GM19025 (cell line): Measurements from ENCODE around the gene CFAP54.

Experiments used
- ATAC-seq: cut with Tn5 transposase; IDR thresholded peaks from one replicate; pipeline ENCODE4 v1.9.1; 2021; ENCODE audit warnings: mild to moderate bottlenecking, low read depth, moderate library complexity; ENCODE audit not compliant: unreplicated experiment

The CFAP54 gene

GRCh38 chr12:96808587-96808986, 319.2 kb downstream of the CFAP54 start:
- ATAC-seq = no peak

GRCh38 chr12:96809522-96809921, 320.1 kb downstream of the CFAP54 start:
- ATAC-seq = peak; percentile 46

GRCh38 chr12:96810057-96810456, 320.7 kb downstream of the CFAP54 start:
- ATAC-seq = no peak

GRCh38 chr12:96810477-96810876, 321.1 kb downstream of the CFAP54 start:
- ATAC-seq = no peak

GRCh38 chr12:96811083-96811482, 321.7 kb downstream of the CFAP54 start:
- ATAC-seq = no peak

- no peak for ATAC-seq
Observed at GRCh38 chr12:96812153-96812552, 322.8 kb downstream of the CFAP54 start.

GRCh38 chr12:96814200-96814599, 324.8 kb downstream of the CFAP54 start:
- no peak for ATAC-seq

GRCh38 chr12:96821592-96821991, 332.2 kb downstream of the CFAP54 start:
- ATAC-seq = no peak

- ATAC-seq = no peak
Observed at GRCh38 chr12:96822641-96823040, 333.3 kb downstream of the CFAP54 start.

GRCh38 chr12:96824074-96824837, 334.9 kb downstream of the CFAP54 start:
- no peak for ATAC-seq

- ATAC-seq = no peak
Observed at GRCh38 chr12:96824838-96825236, 335.5 kb downstream of the CFAP54 start.

GRCh38 chr12:96828169-96828789, 338.9 kb downstream of the CFAP54 start:
- no peak for ATAC-seq

- ATAC-seq = no peak
Observed at GRCh38 chr12:96829354-96829753, 340.0 kb downstream of the CFAP54 start.

- no peak for ATAC-seq
Observed at GRCh38 chr12:96831346-96831745, 342.0 kb downstream of the CFAP54 start.

- ATAC-seq = no peak
Observed at GRCh38 chr12:96846293-96846692, 356.9 kb downstream of the CFAP54 start.

GRCh38 chr12:96850676-96851075, 361.3 kb downstream of the CFAP54 start:
- no peak for ATAC-seq

- ATAC-seq = no peak
Observed at GRCh38 chr12:96858162-96858561, 368.8 kb downstream of the CFAP54 start.

GRCh38 chr12:96861656-96862055, 372.3 kb downstream of the CFAP54 start:
- no peak for ATAC-seq

- no peak for ATAC-seq
Observed at GRCh38 chr12:96862326-96862725, 372.9 kb downstream of the CFAP54 start.

- no peak for ATAC-seq
Observed at GRCh38 chr12:96864335-96864734, 375.0 kb downstream of the CFAP54 start.

GRCh38 chr12:96866801-96867590, 377.6 kb downstream of the CFAP54 start:
- no peak for ATAC-seq
